Measurements from ENCODE around the gene CISD1. TPM values are rescaled to one million over a fixed set of nuclear protein-coding genes. Genes with fewer than 3 reads are reported as not detected.

CISD1 gene
- total and polyA plus RNA-seq, 5 donors from 2014 or later, result 4.4 to 79.5 (median 51.6) TPM

DNA sequence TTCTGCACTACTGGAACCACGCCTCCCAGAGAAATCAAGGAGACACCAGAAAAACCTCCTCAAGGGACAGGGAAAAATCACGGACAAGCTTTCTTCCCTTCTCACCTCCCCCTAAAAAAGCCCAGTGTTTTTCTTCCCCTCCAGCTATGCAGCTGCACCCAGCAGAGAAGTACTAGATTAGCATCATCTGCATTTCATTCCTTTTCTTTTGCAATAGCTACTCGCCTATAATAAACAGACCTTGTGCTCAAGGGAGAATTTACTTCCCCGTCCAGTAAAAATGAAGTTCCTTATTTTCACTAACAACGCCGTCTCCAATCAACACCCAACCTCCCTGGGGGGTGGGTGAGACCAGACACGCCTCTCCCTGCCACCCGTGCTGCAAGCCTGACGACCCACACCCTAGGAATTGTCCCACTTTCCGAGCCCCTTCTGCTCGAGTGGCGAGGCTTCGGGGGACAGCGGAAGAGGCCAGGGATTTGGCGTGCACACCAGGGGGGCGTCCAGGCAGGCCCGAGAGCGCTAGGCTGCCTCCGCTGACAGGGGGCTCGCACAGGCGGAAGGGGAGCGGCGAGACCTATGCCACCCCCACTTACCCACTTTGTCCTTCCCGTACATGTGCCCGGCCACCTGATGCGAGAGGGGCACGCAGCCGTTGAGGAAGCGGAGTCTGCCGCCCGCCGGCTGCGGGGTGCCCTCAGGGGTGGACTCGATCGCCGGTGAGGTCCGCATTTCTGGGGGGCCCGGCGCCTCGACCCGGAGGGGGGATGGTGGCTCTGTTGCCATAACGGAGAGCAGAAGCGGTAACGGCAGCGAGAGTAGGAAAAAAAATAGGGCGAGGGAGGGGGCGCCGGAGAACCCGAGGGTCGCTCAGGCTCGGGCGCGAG is 1.9 kb upstream of the CISD1 start:
- Mint-ChIP-seq H3K27me3 (peaks cover 4% of the 10 kb centered on the region), H3K36me3 (no peaks in the 10 kb centered on the region), H3K9me3 (no peaks in the 10 kb centered on the region), H3K4me3 (peak overlapping the region; percentile 96 to 98 (median 96)), H3K4me1 (peaks cover 31 to 55% (median 46%) of the 10 kb centered on the region in 4 donors), H3K27ac (peak overlapping the region; percentile 89 to 98 (median 97))
- Histone ChIP-seq H3K4me1 (ENCODE audit: control insufficient read depth, insufficient read depth, low read length, poor library complexity, severe bottlenecking) (peaks cover 35% of the 10 kb centered on the region), H3K9me3 (ENCODE audit: control insufficient read depth in 2 of 2, low read length in 2 of 2) (no peaks in the 10 kb centered on the region), H3K4me3 (ENCODE audit: low read depth, low read length) (peak overlapping the region; percentile 84), H3K27me3 (ENCODE audit: control insufficient read depth, insufficient read depth, low read length) (no peaks in the 10 kb centered on the region), H3K27ac (ENCODE audit: insufficient read depth, low read length, poor library complexity, severe bottlenecking) (peak overlapping the region; percentile 91), H3K36me3 (ENCODE audit: control insufficient read depth, insufficient read depth, low read length) (no peaks in the 10 kb centered on the region)
- no peak for ATAC-seq (ENCODE audit: low read depth in 2 of 2)
- DNase-seq, result peak; percentile 35 to 49 (median 41)

GRCh38 chr10:58267713-58268453 is 1.1 kb upstream of the CISD1 start, which contains the start of gene IPMK:
TSS of gene IPMK (minus strand) at chr10:58267894. CDS start at chr10:58267611, 283 bp downstream.
- peaks cover 30 to 51% (median 41%) of the 10 kb centered on the region in 4 donors for H3K4me1 Mint-ChIP-seq
- H3K4me3 Mint-ChIP-seq, result peak within 1 kb of the TSS; percentile 96 to 98 (median 96)

DNA sequence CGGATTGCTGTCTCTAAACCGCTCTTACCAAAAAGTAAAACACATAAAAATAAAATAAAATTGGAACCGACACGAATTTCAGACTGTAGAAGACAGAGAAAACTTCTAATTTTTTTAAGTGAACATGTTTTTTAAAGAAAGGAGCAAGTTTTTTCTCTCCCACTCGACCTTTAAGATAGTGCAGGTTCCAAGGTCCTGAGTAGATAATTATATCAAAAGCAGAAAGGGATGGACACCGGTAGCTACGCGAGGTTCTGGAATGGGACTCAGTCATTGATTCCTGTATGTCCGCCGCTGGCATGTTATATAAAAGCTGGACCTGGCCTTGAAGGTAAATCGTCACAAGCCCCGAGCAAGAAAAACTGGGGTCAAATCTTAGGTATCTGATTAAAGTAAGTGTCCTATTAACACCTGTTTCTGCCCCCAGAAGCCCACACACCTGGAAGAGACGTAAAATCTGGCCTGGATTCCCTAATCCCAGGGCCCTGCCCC is 462 bp upstream of the CISD1 start:
- peak overlapping the region; percentile 93 to 97 (median 95) for H3K4me3 Mint-ChIP-seq
- peaks cover 4% of the 10 kb centered on the region for H3K27me3 Mint-ChIP-seq
- DNase-seq, result no peak
- H3K36me3 Mint-ChIP-seq, result no peaks in the 10 kb centered on the region
- no peaks in the 10 kb centered on the region for H3K9me3 Mint-ChIP-seq
- peak overlapping the region; percentile 93 to 99 (median 95) for H3K27ac Mint-ChIP-seq
- no peak for ATAC-seq (ENCODE audit: low read depth in 2 of 2)
- Histone ChIP-seq H3K9me3 (ENCODE audit: control insufficient read depth in 2 of 2, low read length in 2 of 2) (no peaks in the 10 kb centered on the region), H3K4me3 (ENCODE audit: low read depth, low read length) (peak overlapping the region; percentile 97), H3K4me1 (ENCODE audit: control insufficient read depth, insufficient read depth, low read length, poor library complexity, severe bottlenecking) (peaks cover 35% of the 10 kb centered on the region), H3K36me3 (ENCODE audit: control insufficient read depth, insufficient read depth, low read length) (no peaks in the 10 kb centered on the region), H3K27me3 (ENCODE audit: control insufficient read depth, insufficient read depth, low read length) (no peaks in the 10 kb centered on the region), H3K27ac (ENCODE audit: insufficient read depth, low read length, poor library complexity, severe bottlenecking) (peak overlapping the region; percentile 91)
- peaks cover 31 to 49% (median 41%) of the 10 kb centered on the region in 4 donors for H3K4me1 Mint-ChIP-seq

More at GRCh38 chr10:58267713-58268453, 1.1 kb upstream of the CISD1 start, which contains the start of gene IPMK:
- Mint-ChIP-seq H3K27me3 (peaks cover 4% of the 10 kb centered on the region), H3K27ac (peak within 1 kb of the TSS; percentile 93 to 99 (median 97)), H3K9me3 (no peaks in the 10 kb centered on the region), H3K36me3 (no peaks in the 10 kb centered on the region)
- H3K27me3 ChIP-seq (ENCODE audit: control insufficient read depth, insufficient read depth, low read length), result no peaks in the 10 kb centered on the region
- H3K36me3 ChIP-seq (ENCODE audit: control insufficient read depth, insufficient read depth, low read length), result no peaks in the 10 kb centered on the region
- peak within 1 kb of the TSS; percentile 97 for H3K4me3 ChIP-seq (ENCODE audit: low read depth, low read length)
- DNase-seq (peak; percentile 93 to 96 (median 95)), ATAC-seq (ENCODE audit: low read depth in 2 of 2) (peak; percentile 65)
- H3K9me3 ChIP-seq (ENCODE audit: control insufficient read depth in 2 of 2, low read length in 2 of 2), result no peaks in the 10 kb centered on the region
- peak within 1 kb of the TSS; percentile 91 for H3K27ac ChIP-seq (ENCODE audit: insufficient read depth, low read length, poor library complexity, severe bottlenecking)
- H3K4me1 ChIP-seq (ENCODE audit: control insufficient read depth, insufficient read depth, low read length, poor library complexity, severe bottlenecking), result peaks cover 35% of the 10 kb centered on the region

DNA sequence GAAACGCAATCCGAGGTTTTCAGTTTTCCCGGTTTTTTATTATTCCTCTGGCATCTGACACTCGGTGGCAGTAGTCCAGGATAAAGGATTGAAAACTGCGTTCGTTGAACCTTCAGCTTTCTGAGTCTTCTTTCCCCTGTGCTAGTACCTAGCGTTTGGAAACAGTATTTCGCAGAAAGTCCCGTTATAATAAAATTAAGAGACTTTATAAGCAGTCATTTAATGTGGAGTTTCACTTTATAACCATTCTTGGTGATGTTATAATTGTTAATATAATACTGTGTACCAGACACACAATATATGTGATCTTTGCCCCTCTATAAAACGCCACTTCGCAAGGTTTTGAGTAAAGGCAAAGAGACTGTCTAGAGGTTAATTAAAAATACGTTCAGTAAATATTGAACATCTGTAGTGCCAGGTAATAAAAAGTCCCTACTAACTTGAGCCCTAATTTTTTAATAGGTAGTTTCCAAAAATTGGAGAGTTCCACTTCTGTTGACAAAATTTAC is 874 bp downstream of the CISD1 start:
- Histone ChIP-seq H3K9me3 (ENCODE audit: control insufficient read depth in 2 of 2, low read length in 2 of 2) (no peaks in the 10 kb centered on the region), H3K4me1 (ENCODE audit: control insufficient read depth, insufficient read depth, low read length, poor library complexity, severe bottlenecking) (peaks cover 35% of the 10 kb centered on the region), H3K4me3 (ENCODE audit: low read depth, low read length) (peak overlapping the region; percentile 91), H3K27ac (ENCODE audit: insufficient read depth, low read length, poor library complexity, severe bottlenecking) (peak overlapping the region; percentile 91), H3K27me3 (ENCODE audit: control insufficient read depth, insufficient read depth, low read length) (no peaks in the 10 kb centered on the region), H3K36me3 (ENCODE audit: control insufficient read depth, insufficient read depth, low read length) (no peaks in the 10 kb centered on the region)
- no peaks in the 10 kb centered on the region for H3K36me3 Mint-ChIP-seq
- no peak for ATAC-seq (ENCODE audit: low read depth in 2 of 2)
- H3K27me3 Mint-ChIP-seq, result peaks cover 4% of the 10 kb centered on the region
- H3K27ac Mint-ChIP-seq, result peak overlapping the region in 2 of 3 donors; percentile 95 to 99
- no peak for DNase-seq
- H3K4me3 Mint-ChIP-seq, result peak overlapping the region; percentile 93 to 97 (median 95)
- no peaks in the 10 kb centered on the region for H3K9me3 Mint-ChIP-seq
- H3K4me1 Mint-ChIP-seq, result peaks cover 21 to 40% (median 31%) of the 10 kb centered on the region in 4 donors

- H3K36me3 Mint-ChIP-seq, result peaks cover 9% of the 10 kb centered on the region
- Histone ChIP-seq H3K27me3 (ENCODE audit: control insufficient read depth, insufficient read depth, low read length) (no peaks in the 10 kb centered on the region), H3K9me3 (ENCODE audit: control insufficient read depth in 2 of 2, low read length in 2 of 2) (no peaks in the 10 kb centered on the region), H3K36me3 (ENCODE audit: control insufficient read depth, insufficient read depth, low read length) (peaks cover 4% of the 10 kb centered on the region), H3K4me3 (ENCODE audit: low read depth, low read length) (no peak overlapping the region), H3K27ac (ENCODE audit: insufficient read depth, low read length, poor library complexity, severe bottlenecking) (no peak overlapping the region), H3K4me1 (ENCODE audit: control insufficient read depth, insufficient read depth, low read length, poor library complexity, severe bottlenecking) (peaks cover 2% of the 10 kb centered on the region)
- DNase-seq (no peak), ATAC-seq (ENCODE audit: low read depth in 2 of 2) (no peak)
- peaks cover 4 to 35% (median 14%) of the 10 kb centered on the region in 4 donors for H3K4me1 Mint-ChIP-seq
- no peak overlapping the region for H3K4me3 Mint-ChIP-seq
- no peak overlapping the region for H3K27ac Mint-ChIP-seq
- no peaks in the 10 kb centered on the region for H3K27me3 Mint-ChIP-seq
- no peaks in the 10 kb centered on the region for H3K9me3 Mint-ChIP-seq
These were observed 6.3 kb downstream of the CISD1 start for GRCh38 chr10:58275261-58275660.

DNA sequence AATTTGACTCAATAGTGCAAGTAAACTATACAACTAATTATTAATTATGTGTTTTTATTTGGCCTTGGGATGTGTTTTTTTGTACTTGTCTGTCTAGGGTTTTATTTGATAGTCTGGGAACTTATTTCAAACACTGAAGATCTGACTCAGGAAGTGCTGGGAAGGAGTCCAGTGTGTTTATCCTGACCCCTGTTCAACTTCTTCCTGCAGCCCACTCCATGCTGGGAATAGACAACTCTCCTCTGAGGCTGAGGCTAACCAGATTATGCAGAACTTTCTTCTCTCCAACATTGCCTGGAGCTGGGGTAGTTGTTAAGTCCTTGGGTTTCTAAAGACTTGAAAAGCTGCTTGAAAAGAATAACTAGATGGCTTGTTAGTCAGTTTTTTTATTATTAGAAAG is 6.9 kb downstream of the CISD1 start:
- Mint-ChIP-seq H3K36me3 (peaks cover 9% of the 10 kb centered on the region), H3K4me1 (peaks cover 4 to 37% (median 12%) of the 10 kb centered on the region in 4 donors), H3K27me3 (no peaks in the 10 kb centered on the region), H3K9me3 (no peaks in the 10 kb centered on the region), H3K27ac (no peak overlapping the region), H3K4me3 (no peak overlapping the region)
- Histone ChIP-seq H3K4me3 (ENCODE audit: low read depth, low read length) (no peak overlapping the region), H3K36me3 (ENCODE audit: control insufficient read depth, insufficient read depth, low read length) (peaks cover 4% of the 10 kb centered on the region), H3K9me3 (ENCODE audit: control insufficient read depth in 2 of 2, low read length in 2 of 2) (no peaks in the 10 kb centered on the region), H3K27me3 (ENCODE audit: control insufficient read depth, insufficient read depth, low read length) (no peaks in the 10 kb centered on the region), H3K4me1 (ENCODE audit: control insufficient read depth, insufficient read depth, low read length, poor library complexity, severe bottlenecking) (no peaks in the 10 kb centered on the region), H3K27ac (ENCODE audit: insufficient read depth, low read length, poor library complexity, severe bottlenecking) (no peak overlapping the region)
- no peak for ATAC-seq (ENCODE audit: low read depth in 2 of 2)
- no peak for DNase-seq

DNA sequence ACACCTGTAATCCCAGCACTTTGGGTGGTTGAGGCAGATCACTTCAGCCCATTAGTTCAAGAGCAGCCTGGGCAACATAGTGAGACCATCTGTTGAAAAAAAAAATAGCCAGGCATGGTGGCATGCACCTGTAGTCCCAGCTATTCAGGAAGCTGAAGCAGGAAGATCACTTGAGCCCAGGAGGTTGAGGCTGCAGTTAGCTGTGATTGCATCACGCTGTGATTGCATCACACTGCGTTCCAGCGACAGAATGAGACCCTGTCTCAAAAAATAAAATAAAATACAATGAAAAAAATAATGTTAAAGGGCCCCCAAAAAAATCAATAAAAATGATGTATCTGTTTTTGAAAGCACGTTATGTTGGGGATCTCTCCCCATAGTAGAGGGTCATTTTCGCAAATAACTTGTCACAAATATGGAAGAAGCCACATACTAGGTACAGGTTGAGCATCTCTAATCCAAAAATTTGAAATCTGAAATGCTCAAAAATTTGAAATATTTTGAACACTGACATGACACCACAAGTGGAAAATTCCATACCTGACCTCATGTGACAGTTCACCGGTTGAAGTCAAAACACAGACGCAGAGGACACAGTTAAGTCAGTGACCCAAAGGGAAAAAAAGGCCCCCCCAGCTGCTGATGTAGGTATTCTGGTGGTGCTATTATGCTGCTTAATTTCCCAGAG is 9.5 kb downstream of the CISD1 start:
- Mint-ChIP-seq H3K27me3 (no peaks in the 10 kb centered on the region), H3K4me3 (no peak overlapping the region), H3K27ac (no peak overlapping the region), H3K4me1 (peaks cover 9 to 36% (median 31%) of the 10 kb centered on the region in 4 donors), H3K36me3 (peaks cover 9% of the 10 kb centered on the region), H3K9me3 (no peaks in the 10 kb centered on the region)
- Histone ChIP-seq H3K9me3 (ENCODE audit: control insufficient read depth in 2 of 2, low read length in 2 of 2) (no peaks in the 10 kb centered on the region), H3K4me3 (ENCODE audit: low read depth, low read length) (no peak overlapping the region), H3K27ac (ENCODE audit: insufficient read depth, low read length, poor library complexity, severe bottlenecking) (no peak overlapping the region), H3K36me3 (ENCODE audit: control insufficient read depth, insufficient read depth, low read length) (peaks cover 4% of the 10 kb centered on the region), H3K4me1 (ENCODE audit: control insufficient read depth, insufficient read depth, low read length, poor library complexity, severe bottlenecking) (peaks cover 8% of the 10 kb centered on the region), H3K27me3 (ENCODE audit: control insufficient read depth, insufficient read depth, low read length) (no peaks in the 10 kb centered on the region)
- ATAC-seq (ENCODE audit: low read depth in 2 of 2) (no peak), DNase-seq (no peak)

Data from CD4-positive, CD25-positive, alpha-beta regulatory T cell (primary cell).